HepG2 (cell line): ENCODE data around the gene PNMA5. TPM values are rescaled to one million over a fixed set of nuclear protein-coding genes. Genes with fewer than 3 reads are reported as not detected.

Source experiments
- HMGXB4 ChIP-seq, 2 experiments: sonication (generic) in 1 of 2; formaldehyde crosslinking in 1 of 2; IDR thresholded peaks; 2 replicates each; pipeline versions ENCODE4 v1.4.0 to v1.6.1; 2018 to 2020; ENCODE audit warnings: missing genetic modification reagents in 2 of 2, borderline replicate concordance in 1 of 2, low read depth in 1 of 2, mild to moderate bottlenecking in 1 of 2, missing biosample characterization in 1 of 2
- POLR2G ChIP-seq: fragments of 200-400 bp; formaldehyde crosslinking; IDR thresholded peaks from 2 replicates; pipeline ENCODE4 v1.6.1; 2018; ENCODE audit warnings: mild to moderate bottlenecking, low read depth, low read length, moderate library complexity
- RAD21 ChIP-seq: fragments of 450-650 bp; formaldehyde crosslinking; IDR thresholded peaks from 2 replicates; pipeline ENCODE4 v1.5.0; 2020; ENCODE audit warnings: mild to moderate bottlenecking
- RAD51 ChIP-seq: fragments of 450-650 bp; IDR thresholded peaks from 2 replicates; pipeline ENCODE4 v1.6.1; 2016; ENCODE audit warnings: borderline replicate concordance
- SOX6 ChIP-seq, 2 experiments: fragments of 450-650 bp in 1 of 2; sonication (generic) in 1 of 2; formaldehyde crosslinking in 1 of 2; IDR thresholded peaks; 2 replicates each; pipeline versions ENCODE4 v1.4.0 to v1.6.1; 2017 to 2020; ENCODE audit warnings: antibody characterized with exemption in 1 of 2, mild to moderate bottlenecking in 1 of 2, missing genetic modification reagents in 1 of 2
- TFDP2 ChIP-seq: sonication (generic); formaldehyde crosslinking; IDR thresholded peaks from 2 replicates; pipeline ENCODE4 v1.4.0; 2020; ENCODE audit warnings: missing genetic modification reagents
- THAP9 ChIP-seq: sonication (generic); formaldehyde crosslinking; IDR thresholded peaks from 2 replicates; pipeline ENCODE4; 2020; ENCODE audit warnings: missing genetic modification reagents, mild to moderate bottlenecking, borderline replicate concordance
- UBTF ChIP-seq: sonication (generic); formaldehyde crosslinking; IDR thresholded peaks from 2 replicates; pipeline ENCODE4 v1.4.0; 2020; ENCODE audit warnings: mild to moderate bottlenecking, missing genetic modification reagents
- ZFP91 ChIP-seq: sonication (generic); formaldehyde crosslinking; IDR thresholded peaks from 2 replicates; pipeline ENCODE4 v1.9.0; 2022; ENCODE audit warnings: missing genetic modification reagents, mild to moderate bottlenecking, borderline replicate concordance
- ZNF143 ChIP-seq: sonication (generic); formaldehyde crosslinking; IDR thresholded peaks from 2 replicates; pipeline ENCODE4 v1.4.0; 2020; ENCODE audit warnings: missing genetic modification reagents
- polyA plus RNA-seq, 8 experiments: library from polyadenylated mRNA; depleted of rRNA in 3 of 8; stranded (reverse) in 7 of 8; unstranded in 1 of 8; fragments of >200 nt; fragmentation: Illumina TruSeq in 4 of 8; extraction: Trizol in 4 of 8; gene quantifications; 2 replicates each; pipeline versions ENCODE4 v1.2.1 to v1.2.3, GENCODE V29; 2011 to 2016; ENCODE audit warnings: low read depth in 4 of 8, missing spikeins in 1 of 8, mixed read lengths in 1 of 8; ENCODE audit not compliant: insufficient read depth in 1 of 8
- total RNA-seq, 5 experiments: library from RNA; depleted of rRNA; stranded (reverse); fragments of >200 nt; fragmentation: Illumina TruSeq; extraction: Trizol; gene quantifications; 2 replicates each; pipeline ENCODE4 v1.2.3, GENCODE V29; 2016; ENCODE audit warnings: low read depth in 1 of 5
- TF ChIP-seq, protein P1 (sequence below): sonication (generic); formaldehyde crosslinking; IDR thresholded peaks from 2 replicates; pipeline ENCODE4 v1.5.1; 2020; ENCODE audit warnings: mild to moderate bottlenecking, missing genetic modification reagents

The PNMA5 gene
- total and polyA plus RNA-seq, 2 of the 13 experiments (the other 11 are each of a cell fraction or from before 2014, with no cell fraction given), result not detected

- TF ChIP-seq RAD21 (CRISPR knock-in tag) (peak; percentile 92), THAP9 (CRISPR knock-in tag) (peak; percentile 80; the same call in 1 of the 2 replicates), SOX6 (IDR thresholded peaks at IDR 0.05) (no peak), SOX6 (CRISPR knock-in tag; IDR thresholded peaks at IDR 0.05) (peak; percentile 27; the same call in 1 of the 2 replicates), ZNF143 (CRISPR knock-in tag) (peak; percentile 90), RAD51 (no peak), POLR2G (no peak), ZFP91 (peak; percentile 48; the same call in 1 of the 2 replicates), UBTF (CRISPR knock-in tag) (peak; percentile 19; the same call in 1 of the 2 replicates), HMGXB4 (CRISPR knock-in tag; IDR thresholded peaks at IDR 0.05; ENCODE audit: borderline replicate concordance in 1 of 2, low read depth in 1 of 2) (peak; percentile 41 to 64; a peak in 3 of 4 replicates), TFDP2 (CRISPR knock-in tag) (peak; percentile 46; the same call in 1 of the 2 replicates)
- TF ChIP-seq, protein P1, sequence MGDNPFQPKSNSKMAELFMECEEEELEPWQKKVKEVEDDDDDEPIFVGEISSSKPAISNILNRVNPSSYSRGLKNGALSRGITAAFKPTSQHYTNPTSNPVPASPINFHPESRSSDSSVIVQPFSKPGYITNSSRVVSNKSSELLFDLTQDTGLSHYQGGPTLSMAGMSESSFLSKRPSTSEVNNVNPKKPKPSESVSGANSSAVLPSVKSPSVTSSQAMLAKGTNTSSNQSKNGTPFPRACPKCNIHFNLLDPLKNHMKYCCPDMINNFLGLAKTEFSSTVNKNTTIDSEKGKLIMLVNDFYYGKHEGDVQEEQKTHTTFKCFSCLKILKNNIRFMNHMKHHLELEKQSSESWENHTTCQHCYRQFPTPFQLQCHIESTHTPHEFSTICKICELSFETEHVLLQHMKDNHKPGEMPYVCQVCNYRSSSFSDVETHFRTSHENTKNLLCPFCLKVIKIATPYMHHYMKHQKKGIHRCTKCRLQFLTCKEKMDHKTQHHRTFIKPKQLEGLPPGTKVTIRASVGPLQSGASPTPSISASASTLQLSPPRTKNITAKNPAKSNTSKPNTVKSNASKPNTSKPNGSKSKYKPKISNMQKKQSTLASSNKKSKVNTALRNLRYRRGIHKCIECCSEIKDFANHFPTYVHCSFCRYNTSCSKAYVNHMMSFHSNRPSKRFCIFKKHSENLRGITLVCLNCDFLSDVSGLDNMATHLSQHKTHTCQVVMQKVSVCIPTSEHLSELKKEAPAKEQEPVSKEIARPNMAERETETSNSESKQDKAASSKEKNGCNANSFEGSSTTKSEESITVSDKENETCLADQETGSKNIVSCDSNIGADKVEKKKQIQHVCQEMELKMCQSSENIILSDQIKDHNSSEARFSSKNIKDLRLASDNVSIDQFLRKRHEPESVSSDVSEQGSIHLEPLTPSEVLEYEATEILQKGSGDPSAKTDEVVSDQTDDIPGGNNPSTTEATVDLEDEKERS (CRISPR knock-in tag), result peak; percentile 50; the same call in 1 of the 2 replicates
Observed at GRCh38 chrX:152941328-152942076, 52.4 kb downstream of the PNMA5 start (continued).
